Measurements from ENCODE around the gene NDUFA9.

The NDUFA9 gene

DNA sequence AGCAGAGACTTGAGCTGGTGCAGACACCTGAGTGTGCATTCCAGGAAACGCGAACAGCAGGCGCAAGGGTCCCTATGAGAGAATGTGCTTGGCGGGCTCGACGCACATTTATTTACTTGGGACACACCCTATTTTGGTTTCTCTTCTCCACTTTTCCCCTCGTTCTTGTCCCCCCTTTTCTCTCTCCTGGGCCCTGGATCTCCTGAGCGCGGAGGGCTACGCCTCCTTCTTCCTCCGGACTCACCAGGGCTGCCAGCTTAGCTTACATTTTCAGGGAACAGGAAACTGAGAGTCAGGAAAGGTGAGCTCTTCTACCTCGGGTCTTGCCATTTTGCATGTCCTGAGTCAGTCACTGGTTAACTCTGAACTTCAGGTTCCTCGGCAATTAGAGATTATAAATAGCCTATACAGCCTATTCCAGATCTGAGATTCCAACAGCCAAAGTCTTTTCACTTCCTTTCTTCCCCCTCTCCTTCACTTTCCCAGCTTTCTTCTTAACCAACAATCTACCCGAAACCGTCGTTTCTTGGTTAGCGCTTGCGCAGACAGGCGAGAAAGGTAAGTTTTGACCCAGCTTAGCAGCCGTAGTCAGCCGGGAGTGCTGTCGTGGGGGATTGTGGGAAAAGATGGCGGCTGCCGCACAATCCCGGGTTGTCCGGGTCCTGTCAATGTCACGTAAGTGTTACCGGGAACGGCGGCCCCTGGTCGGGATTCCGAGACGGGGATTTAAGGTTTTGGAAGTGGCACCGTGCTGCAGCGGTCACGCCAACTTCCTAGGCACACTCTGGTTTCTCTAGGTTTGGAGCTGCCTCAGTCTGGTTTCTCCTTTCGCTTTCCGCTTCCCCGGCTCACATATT is at the start of gene NDUFA9, which contains the start of gene AKAP3:
Gene NDUFA9 (plus strand): TSS at position 614 of the 857 bp plus-strand sequence. CDS start 13 bp downstream, at position 627.
Gene AKAP3 (minus strand): TSS at position 551 of the 857 bp plus-strand sequence. CDS start 10,855 bp downstream, outside the sequence.
- peak; percentile 65 for DNase-seq (ENCODE audit: low read depth in 2 of 2)

- DNase-seq (ENCODE audit: low read depth in 2 of 2): no peak
Measured at GRCh38 chr12:4603421-4603820, 45.5 kb upstream of the NDUFA9 start.

GRCh38 chr12:4603946-4604345 is 45.0 kb upstream of the NDUFA9 start:
- DNase-seq (ENCODE audit: low read depth in 2 of 2): no peak

- peak; percentile 65 to 72 for DNase-seq (ENCODE audit: low read depth in 2 of 2)
Measured at GRCh38 chr12:4604684-4605193, 44.2 kb upstream of the NDUFA9 start.

GRCh38 chr12:4607056-4607455 is 41.9 kb upstream of the NDUFA9 start:
- no peak for DNase-seq (ENCODE audit: low read depth in 2 of 2)

- DNase-seq (ENCODE audit: low read depth in 2 of 2): no peak
Measured at GRCh38 chr12:4609071-4609470, 39.8 kb upstream of the NDUFA9 start.

DNA sequence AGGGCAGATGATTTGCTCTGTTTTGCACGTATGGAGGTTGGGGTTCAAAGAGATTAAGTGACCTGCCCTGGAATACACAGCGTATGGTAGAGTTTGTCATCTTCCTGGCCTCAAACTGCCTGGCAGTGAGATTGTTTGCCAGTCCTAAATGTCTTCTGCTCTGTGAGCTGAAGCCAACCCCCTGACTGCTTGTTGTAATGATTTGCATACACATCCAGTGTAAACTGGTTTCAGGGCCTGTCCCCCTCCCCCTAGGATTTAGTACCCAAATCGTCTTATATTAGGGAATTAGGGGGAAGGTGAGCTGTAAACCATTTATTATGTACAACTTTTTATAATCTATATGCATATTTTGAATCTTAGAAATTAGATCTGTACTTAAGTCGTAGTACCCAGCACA is 38.4 kb upstream of the NDUFA9 start:
- no peak for DNase-seq (ENCODE audit: low read depth in 2 of 2)

DNA sequence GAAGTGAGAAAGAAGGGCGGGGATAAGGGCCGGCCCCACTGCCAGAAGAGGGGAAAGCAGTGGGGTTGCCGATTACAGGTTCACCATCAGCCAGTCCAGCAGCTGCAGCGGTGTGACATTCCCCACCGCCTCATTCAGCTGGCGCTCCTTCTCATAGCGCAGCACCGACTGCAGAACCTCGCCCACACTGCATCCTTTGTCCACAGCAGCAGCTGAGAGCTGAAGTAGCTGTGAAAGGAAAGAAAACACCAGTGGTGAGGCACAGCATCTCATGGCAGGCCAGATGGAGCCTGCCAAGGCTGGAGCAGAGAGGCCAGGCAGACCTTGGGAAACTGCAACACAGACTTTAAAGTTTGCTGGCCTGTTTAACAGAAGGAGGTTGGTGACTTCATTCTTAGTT is 33.2 kb upstream of the NDUFA9 start:
- no peak for DNase-seq (ENCODE audit: low read depth in 2 of 2)

DNA sequence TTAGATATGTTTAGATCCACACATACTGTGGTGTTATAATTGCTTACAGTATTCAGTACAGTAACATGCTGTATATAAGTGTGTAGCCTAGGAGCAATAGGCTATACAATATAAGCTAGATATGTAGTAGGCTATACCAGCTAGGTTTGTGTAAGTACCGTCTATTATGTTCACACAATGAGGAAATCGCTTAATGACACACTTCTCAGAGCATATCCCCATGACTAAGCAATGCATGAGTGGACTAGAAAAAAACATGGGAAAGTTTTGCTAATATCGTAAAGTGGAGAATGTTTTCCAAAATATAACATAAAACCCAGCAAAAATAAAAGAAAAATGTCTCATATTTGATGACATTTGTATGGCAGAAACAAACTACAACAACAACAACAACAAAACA is 27.4 kb upstream of the NDUFA9 start:
- DNase-seq (ENCODE audit: low read depth in 2 of 2): no peak

DNA sequence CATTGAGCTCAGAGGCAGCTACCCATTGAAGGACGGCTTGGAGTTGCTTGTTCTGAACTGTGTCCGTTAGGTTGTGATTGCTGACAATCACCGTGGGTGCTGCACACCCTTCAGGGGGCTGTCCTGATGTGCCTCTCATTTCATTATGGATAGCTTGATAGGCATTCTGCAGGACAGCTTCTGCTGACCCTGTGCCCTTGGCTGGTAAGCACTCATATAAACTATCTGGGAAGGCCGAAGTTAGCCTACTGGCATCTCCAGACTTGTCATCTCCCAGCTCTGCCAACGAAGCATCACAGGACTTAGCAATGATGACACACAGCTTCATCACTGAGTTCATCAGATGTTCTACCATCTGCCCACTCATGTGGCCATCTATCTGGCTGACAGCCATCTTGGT is 22.4 kb upstream of the NDUFA9 start:
- DNase-seq (ENCODE audit: low read depth in 2 of 2): no peak

DNA sequence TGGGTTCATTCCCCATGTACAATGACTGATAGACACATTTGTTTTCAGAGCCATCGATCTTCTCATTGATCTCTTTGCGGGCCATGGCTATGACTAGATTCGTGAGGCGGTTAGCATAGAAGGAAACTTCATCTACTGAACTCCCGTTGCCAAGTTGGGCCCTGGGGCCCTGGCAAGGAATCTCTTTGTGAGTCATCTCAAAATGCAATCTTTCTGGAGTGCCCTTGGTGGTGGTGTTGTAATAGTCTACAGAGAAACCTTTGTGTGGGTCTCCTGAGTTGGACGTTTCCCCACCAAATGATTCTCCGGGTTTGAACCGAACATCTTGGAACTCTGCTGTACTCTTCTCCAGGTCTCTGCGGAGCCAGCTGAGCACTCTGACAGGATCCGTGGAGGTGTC is 20.5 kb upstream of the NDUFA9 start:
- no peak for DNase-seq (ENCODE audit: low read depth in 2 of 2)

DNA sequence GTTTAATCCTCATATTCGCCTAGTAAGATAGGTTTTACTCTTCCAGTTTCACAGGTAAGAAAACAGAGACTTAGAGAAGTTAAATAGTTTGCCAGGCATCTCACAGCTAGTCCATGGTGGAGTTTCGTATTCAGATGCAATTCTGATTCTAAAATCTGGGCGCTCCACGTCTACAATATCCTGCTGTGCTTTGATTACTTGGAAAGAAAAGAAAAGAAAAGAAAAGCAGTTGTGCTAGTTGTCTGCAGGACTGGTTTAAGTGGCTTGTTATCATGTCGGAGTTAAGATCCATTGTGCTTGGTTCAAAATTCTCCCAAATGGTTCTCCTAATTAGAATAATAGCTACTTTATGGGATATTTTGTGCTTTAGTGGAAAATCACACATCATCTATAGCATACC is 18.7 kb upstream of the NDUFA9 start:
- no peak for DNase-seq (ENCODE audit: low read depth in 2 of 2)

GRCh38 chr12:4643747-4644146 is 5.2 kb upstream of the NDUFA9 start:
- DNase-seq (ENCODE audit: low read depth in 2 of 2): no peak

GRCh38 chr12:4645023-4645422 is 3.9 kb upstream of the NDUFA9 start:
- no peak for DNase-seq (ENCODE audit: low read depth in 2 of 2)

DNA sequence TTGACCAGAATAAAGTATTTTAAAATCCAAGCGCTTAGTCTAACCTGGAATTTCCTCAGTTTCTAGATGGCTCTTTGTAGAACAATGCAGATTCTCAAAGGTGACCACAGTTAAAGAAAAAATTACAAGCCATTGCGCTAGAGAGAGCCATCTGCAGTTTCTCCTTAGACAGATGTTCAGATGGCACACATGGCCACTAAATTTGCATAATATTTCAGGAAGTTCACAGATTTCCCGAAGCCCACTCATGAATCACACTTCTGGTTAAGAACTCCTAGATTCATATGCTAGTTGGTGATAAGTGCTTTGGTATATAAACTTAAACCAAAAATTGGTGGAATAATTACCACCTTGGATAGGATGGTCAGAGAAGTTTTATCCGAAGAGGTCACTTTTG is 812 bp upstream of the NDUFA9 start:
- DNase-seq (ENCODE audit: low read depth in 2 of 2): no peak

GRCh38 chr12:4649358-4649661 is 396 bp downstream of the NDUFA9 start:
- no peak for DNase-seq (ENCODE audit: low read depth in 2 of 2)

DNA sequence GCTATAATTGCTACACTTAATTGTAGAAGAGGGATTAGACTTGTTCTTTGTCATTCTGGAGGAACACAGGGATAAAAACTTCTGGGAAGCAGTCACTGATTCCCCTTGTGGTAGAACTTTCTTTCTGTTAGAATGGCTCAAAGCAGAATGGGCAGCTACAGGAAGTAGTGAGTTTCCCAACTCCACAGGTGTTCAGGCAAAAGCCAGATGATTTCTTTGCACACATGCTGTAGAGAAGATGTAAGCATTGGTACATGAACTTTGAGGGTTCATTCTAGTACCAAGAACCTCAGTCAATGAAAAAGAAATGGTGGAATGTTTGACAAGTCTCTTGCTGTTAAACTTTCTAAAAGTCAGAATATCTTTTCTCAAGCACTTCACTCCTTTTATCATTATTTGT is 4.3 kb downstream of the NDUFA9 start:
- DNase-seq (ENCODE audit: low read depth in 2 of 2): no peak

GRCh38 chr12:4653691-4654090 is 4.8 kb downstream of the NDUFA9 start:
- no peak for DNase-seq (ENCODE audit: low read depth in 2 of 2)

GRCh38 chr12:4663971-4664505 is 15.1 kb downstream of the NDUFA9 start:
- no peak for DNase-seq (ENCODE audit: low read depth in 2 of 2)

GRCh38 chr12:4665236-4665635 is 16.3 kb downstream of the NDUFA9 start:
- no peak for DNase-seq (ENCODE audit: low read depth in 2 of 2)

DNA sequence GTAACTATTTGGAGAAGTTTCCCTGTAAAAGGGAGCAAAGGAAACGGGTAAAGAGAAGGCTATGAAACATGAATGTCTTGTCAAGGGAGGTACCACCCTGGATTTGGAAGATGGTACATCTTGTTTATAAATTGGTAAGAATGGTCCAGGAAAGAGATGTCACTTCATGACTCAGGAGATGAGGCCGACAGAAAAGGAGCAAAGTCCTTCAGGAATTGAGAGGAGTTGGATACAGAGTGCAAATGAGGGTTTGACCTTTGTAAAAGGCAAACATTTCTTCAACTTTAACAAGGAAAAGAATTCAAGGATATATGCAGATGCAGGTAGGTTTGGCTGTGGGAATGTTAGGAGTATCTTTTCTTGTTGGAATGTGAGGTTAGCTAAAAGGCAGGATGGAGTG is 30.8 kb downstream of the NDUFA9 start:
- no peak for DNase-seq (ENCODE audit: low read depth in 2 of 2)

GRCh38 chr12:4681732-4682131 is 32.8 kb downstream of the NDUFA9 start:
- DNase-seq (ENCODE audit: low read depth in 2 of 2): no peak

GRCh38 chr12:4685317-4685716 is 36.4 kb downstream of the NDUFA9 start:
- no peak for DNase-seq (ENCODE audit: low read depth in 2 of 2)
